ENCODE results near the gene ILDR1. TPM values are rescaled to one million over a fixed set of nuclear protein-coding genes. Genes with fewer than 3 reads are reported as not detected.

The ILDR1 gene
- polyA plus RNA-seq, 1 donor from 2014 or later, result not detected

- Histone ChIP-seq H3F3A (ENCODE audit: insufficient read depth, low read length, poor library complexity, severe bottlenecking) (no peaks in the 10 kb centered on the region), H3K36me3 (ENCODE audit: insufficient read depth, low read length) (no peaks in the 10 kb centered on the region), H3K4me2 (ENCODE audit: low read length) (no peak overlapping the region), H3K79me2 (replicated peaks; ENCODE audit: insufficient read depth, low read length) (no peaks in the 10 kb centered on the region), H2AFZ (ENCODE audit: low read depth, low read length) (no peak overlapping the region), H3K9me3 (ENCODE audit: low read length) (no peaks in the 10 kb centered on the region), H3K9me2 (ENCODE audit: insufficient read depth, low read length) (no peaks in the 10 kb centered on the region), H3K27me3 (ENCODE audit: insufficient read depth, low read depth, low read length) (no peaks in the 10 kb centered on the region), H3K4me3 (ENCODE audit: low read length) (no peak overlapping the region), H3K9ac (ENCODE audit: low read length) (no peak overlapping the region), H3K27ac (ENCODE audit: low read length) (no peak overlapping the region), H4K20me1 (ENCODE audit: insufficient read depth) (no peaks in the 10 kb centered on the region)
- no peak for TF ChIP-seq MXI1 (conservative IDR thresholded peaks at IDR 0.05; ENCODE audit: poor library complexity, severe bottlenecking)
- no peak for TF ChIP-seq RAD21 (conservative IDR thresholded peaks at IDR 0.05)
- TF ChIP-seq CTCF (IDR thresholded peaks at IDR 0.05; ENCODE audit: poor library complexity, severe bottlenecking), result no peak
- no peak for TF ChIP-seq POLR2AphosphoS5 (IDR thresholded peaks at IDR 0.05)
- no peak for TF ChIP-seq EP300 (conservative IDR thresholded peaks at IDR 0.05; ENCODE audit: poor library complexity, severe bottlenecking)
- no peak for TF ChIP-seq REST (IDR thresholded peaks at IDR 0.05; ENCODE audit: borderline replicate concordance)
- no peak for TF ChIP-seq EZH2 (IDR thresholded peaks at IDR 0.05; ENCODE audit: borderline replicate concordance, insufficient read depth, low read length, poor library complexity, severe bottlenecking)
- no peak for TF ChIP-seq TAF1 (IDR thresholded peaks at IDR 0.05; ENCODE audit: low read depth)
- TF ChIP-seq SMC3 (conservative IDR thresholded peaks at IDR 0.05; ENCODE audit: poor library complexity), result no peak
Observed at GRCh38 chr3:121995161-121996137, 26.6 kb downstream of the ILDR1 start.

GRCh38 chr3:121994551-121994950, 27.5 kb downstream of the ILDR1 start:
- Histone ChIP-seq H3K9ac (ENCODE audit: low read length) (no peak overlapping the region), H3K9me3 (ENCODE audit: low read length) (no peaks in the 10 kb centered on the region), H3K79me2 (replicated peaks; ENCODE audit: insufficient read depth, low read length) (no peaks in the 10 kb centered on the region), H4K20me1 (ENCODE audit: insufficient read depth) (no peaks in the 10 kb centered on the region), H2AFZ (ENCODE audit: low read depth, low read length) (no peak overlapping the region), H3K4me3 (ENCODE audit: low read length) (no peak overlapping the region), H3K9me2 (ENCODE audit: insufficient read depth, low read length) (no peaks in the 10 kb centered on the region), H3K4me2 (ENCODE audit: low read length) (no peak overlapping the region), H3F3A (ENCODE audit: insufficient read depth, low read length, poor library complexity, severe bottlenecking) (no peaks in the 10 kb centered on the region), H3K36me3 (ENCODE audit: insufficient read depth, low read length) (no peaks in the 10 kb centered on the region), H3K27me3 (ENCODE audit: insufficient read depth, low read depth, low read length) (no peaks in the 10 kb centered on the region), H3K27ac (ENCODE audit: low read length) (no peak overlapping the region)
- no peak for TF ChIP-seq REST (IDR thresholded peaks at IDR 0.05; ENCODE audit: borderline replicate concordance)
- no peak for TF ChIP-seq EP300 (conservative IDR thresholded peaks at IDR 0.05; ENCODE audit: poor library complexity, severe bottlenecking)
- TF ChIP-seq SMC3 (conservative IDR thresholded peaks at IDR 0.05; ENCODE audit: poor library complexity), result no peak
- no peak for TF ChIP-seq POLR2AphosphoS5 (IDR thresholded peaks at IDR 0.05)

Measured in neural cell (in vitro differentiated cells).